Muscle layer of duodenum (tissue), 2 donors: ENCODE measurements around the gene POLR2C.

Experiments
- H3K27ac ChIP-seq: one replicate; pipeline ENCODE4 v1.7.0; 2013; ENCODE audit warnings: mild to moderate bottlenecking, low read length
- H3K27me3 ChIP-seq: one replicate; pipeline ENCODE4 v1.7.0; 2013; ENCODE audit warnings: low read depth, mild to moderate bottlenecking, control low read depth, low read length
- H3K36me3 ChIP-seq, 2 donors: one replicate each; pipeline ENCODE4 v1.7.0; 2013; ENCODE audit warnings: low read length in 2 of 2, control low read depth in 1 of 2, mild to moderate bottlenecking in 1 of 2; ENCODE audit not compliant: insufficient read depth in 2 of 2, control insufficient read depth in 1 of 2
- H3K4me1 ChIP-seq, 2 donors: one replicate each; pipeline ENCODE4 v1.7.0; 2013; ENCODE audit warnings: low read length in 2 of 2, mild to moderate bottlenecking in 2 of 2, control low read depth in 1 of 2, moderate library complexity in 1 of 2; ENCODE audit not compliant: insufficient read depth in 2 of 2, control insufficient read depth in 1 of 2
- H3K4me3 ChIP-seq, 2 donors: one replicate each; pipeline ENCODE4 v1.7.0; 2013; ENCODE audit warnings: low read length in 2 of 2, low read depth in 1 of 2, mild to moderate bottlenecking in 1 of 2
- H3K9me3 ChIP-seq, 2 donors: one replicate each; pipeline ENCODE4 v1.7.0; 2013; ENCODE audit warnings: low read length in 2 of 2, control low read depth in 1 of 2, mild to moderate bottlenecking in 1 of 2; ENCODE audit not compliant: control insufficient read depth in 1 of 2
- donor health status: healthy.

Gene POLR2C

GRCh38 chr16:57508035-57508425 lies 45.6 kb downstream of the POLR2C start:
- Histone ChIP-seq H3K9me3 (no peaks in the 10 kb centered on the region), H3K27me3 (no peaks in the 10 kb centered on the region), H3K27ac (no peak overlapping the region), H3K4me3 (no peak overlapping the region), H3K36me3 (peaks cover 0 to 11% of the 10 kb centered on the region in 2 donors), H3K4me1 (peaks cover 0 to 6% of the 10 kb centered on the region in 2 donors)

GRCh38 chr16:57509231-57509923 lies 46.9 kb downstream of the POLR2C start:
- H3K36me3 ChIP-seq: peaks cover 0 to 16% of the 10 kb centered on the region in 2 donors
- H3K27ac ChIP-seq: no peak overlapping the region
- H3K4me1 ChIP-seq: peaks cover 0 to 6% of the 10 kb centered on the region in 2 donors
- no peaks in the 10 kb centered on the region for H3K27me3 ChIP-seq
- H3K4me3 ChIP-seq: no peak overlapping the region
- no peaks in the 10 kb centered on the region for H3K9me3 ChIP-seq

- Histone ChIP-seq H3K4me1 (peaks cover 0 to 6% of the 10 kb centered on the region in 2 donors), H3K27ac (no peak overlapping the region), H3K4me3 (no peak overlapping the region), H3K9me3 (no peaks in the 10 kb centered on the region), H3K27me3 (no peaks in the 10 kb centered on the region), H3K36me3 (peaks cover 0 to 16% of the 10 kb centered on the region in 2 donors)
These were observed 47.8 kb downstream of the POLR2C start for GRCh38 chr16:57510016-57510871.

GRCh38 chr16:57512296-57513001 lies 50.0 kb downstream of the POLR2C start:
- H3K4me3 ChIP-seq: no peak overlapping the region
- peaks cover 0 to 23% of the 10 kb centered on the region in 2 donors for H3K36me3 ChIP-seq
- no peaks in the 10 kb centered on the region for H3K9me3 ChIP-seq
- no peak overlapping the region for H3K27ac ChIP-seq
- H3K4me1 ChIP-seq: peaks cover 0 to 6% of the 10 kb centered on the region in 2 donors
- no peaks in the 10 kb centered on the region for H3K27me3 ChIP-seq

- Histone ChIP-seq H3K4me1 (peaks cover 0 to 6% of the 10 kb centered on the region in 2 donors), H3K9me3 (no peaks in the 10 kb centered on the region), H3K36me3 (peaks cover 0 to 34% of the 10 kb centered on the region in 2 donors), H3K27me3 (no peaks in the 10 kb centered on the region), H3K4me3 (no peak overlapping the region), H3K27ac (no peak overlapping the region)
These were observed 51.1 kb downstream of the POLR2C start for GRCh38 chr16:57513371-57514102.

GRCh38 chr16:57514371-57514770 lies 51.9 kb downstream of the POLR2C start:
- H3K36me3 ChIP-seq: peaks cover 0 to 35% of the 10 kb centered on the region in 2 donors
- H3K27me3 ChIP-seq: no peaks in the 10 kb centered on the region
- H3K27ac ChIP-seq: no peak overlapping the region

GRCh38 chr16:57514791-57515600 lies 52.5 kb downstream of the POLR2C start:
- H3K4me1 ChIP-seq: peaks cover 0 to 4% of the 10 kb centered on the region in 2 donors
- no peaks in the 10 kb centered on the region for H3K27me3 ChIP-seq
- no peak overlapping the region for H3K27ac ChIP-seq
- H3K36me3 ChIP-seq: peaks cover 0 to 35% of the 10 kb centered on the region in 2 donors
- H3K9me3 ChIP-seq: no peaks in the 10 kb centered on the region
- no peak overlapping the region for H3K4me3 ChIP-seq

More at GRCh38 chr16:57514371-57514770, 51.9 kb downstream of the POLR2C start:
- H3K4me3 ChIP-seq: no peak overlapping the region
- H3K9me3 ChIP-seq: no peaks in the 10 kb centered on the region
- H3K4me1 ChIP-seq: peaks cover 0 to 6% of the 10 kb centered on the region in 2 donors

- Histone ChIP-seq H3K4me3 (no peak overlapping the region), H3K4me1 (no peaks in the 10 kb centered on the region), H3K27me3 (no peaks in the 10 kb centered on the region), H3K27ac (no peak overlapping the region), H3K9me3 (no peaks in the 10 kb centered on the region), H3K36me3 (peaks cover 0 to 35% of the 10 kb centered on the region in 2 donors)
These were observed 53.8 kb downstream of the POLR2C start for GRCh38 chr16:57516176-57516725.

- H3K4me1 ChIP-seq: no peaks in the 10 kb centered on the region
- no peaks in the 10 kb centered on the region for H3K27me3 ChIP-seq
- H3K4me3 ChIP-seq: no peak overlapping the region
- no peak overlapping the region for H3K27ac ChIP-seq
- no peaks in the 10 kb centered on the region for H3K9me3 ChIP-seq
- H3K36me3 ChIP-seq: peaks cover 0 to 38% of the 10 kb centered on the region in 2 donors
These were observed 54.3 kb downstream of the POLR2C start for GRCh38 chr16:57516773-57517172.
